HUES48 (cell line): Measurements from ENCODE around the gene PIWIL4.

ENCODE experiments used
- H3K27ac ChIP-seq: one replicate; pipeline ENCODE4 v1.7.0; 2013; ENCODE audit warnings: low read depth, low read length, inconsistent platforms
- H3K27me3 ChIP-seq: 2 replicates; pipeline ENCODE4 v1.6.1; 2013; ENCODE audit warnings: mild to moderate bottlenecking, low read length; ENCODE audit not compliant: control insufficient read depth, insufficient read depth
- H3K36me3 ChIP-seq: 2 replicates; pipeline ENCODE4 v1.6.1; 2013; ENCODE audit warnings: low read length; ENCODE audit not compliant: control insufficient read depth, insufficient read depth
- H3K4me1 ChIP-seq: 2 replicates; pipeline ENCODE4 v1.6.1; 2013; ENCODE audit warnings: mild to moderate bottlenecking, low read length; ENCODE audit not compliant: control insufficient read depth, insufficient read depth
- H3K4me3 ChIP-seq: 2 replicates; pipeline ENCODE4 v1.5.1; 2013; ENCODE audit warnings: mild to moderate bottlenecking, low read depth, low read length
- H3K9ac ChIP-seq: 2 replicates; pipeline ENCODE4 v1.6.1; 2013; ENCODE audit warnings: mild to moderate bottlenecking, low read depth, low read length, moderate library complexity
- H3K9me3 ChIP-seq: 2 replicates; pipeline ENCODE4 v1.6.1; 2013; ENCODE audit warnings: low read length; ENCODE audit not compliant: control insufficient read depth, insufficient read depth

PIWIL4 gene

DNA sequence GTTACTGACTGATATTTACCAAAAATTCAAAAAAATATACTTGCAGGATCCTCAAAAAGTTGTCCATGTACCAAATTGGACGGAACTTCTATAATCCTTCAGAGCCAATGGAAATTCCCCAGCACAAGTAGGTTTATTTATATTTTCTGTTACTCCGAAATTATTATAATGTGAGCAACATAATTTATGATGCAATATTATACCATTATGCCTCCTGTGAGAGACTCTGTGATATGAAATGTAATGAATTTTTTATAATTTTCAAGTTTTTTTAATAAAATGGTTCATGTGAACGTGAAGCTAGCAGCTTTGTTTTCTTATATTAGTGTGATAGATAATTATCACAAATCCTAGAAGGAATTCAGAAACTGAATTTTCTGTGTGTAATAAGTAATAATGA is 18.2 kb downstream of the PIWIL4 start:
- Histone ChIP-seq H3K36me3 (no peaks in the 10 kb centered on the region), H3K27ac (no peak overlapping the region), H3K4me1 (no peaks in the 10 kb centered on the region), H3K4me3 (no peak overlapping the region), H3K9me3 (no peaks in the 10 kb centered on the region), H3K27me3 (no peaks in the 10 kb centered on the region), H3K9ac (no peak overlapping the region)

DNA sequence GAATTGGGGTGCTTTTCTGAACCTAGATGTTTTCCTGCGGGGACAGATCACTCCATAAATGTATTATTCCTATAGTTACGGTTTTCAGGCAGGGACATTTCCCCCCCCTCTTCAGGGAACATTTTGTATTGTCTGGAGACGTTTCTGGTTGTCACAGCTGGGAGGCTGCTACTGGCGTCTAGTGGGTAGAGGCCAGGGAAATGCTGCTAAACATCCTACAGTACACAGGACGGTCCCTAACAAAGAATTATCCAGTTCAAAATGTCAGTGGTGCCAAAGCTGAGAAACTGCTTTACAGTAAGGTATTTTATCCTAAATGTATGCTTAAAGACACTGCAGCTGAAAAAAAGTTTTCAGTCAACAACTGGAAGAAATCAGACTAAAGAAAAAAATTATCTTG is 19.4 kb downstream of the PIWIL4 start:
- no peak overlapping the region for H3K4me3 ChIP-seq
- H3K36me3 ChIP-seq: no peaks in the 10 kb centered on the region
- H3K9me3 ChIP-seq: no peaks in the 10 kb centered on the region
- H3K9ac ChIP-seq: no peak overlapping the region
- no peaks in the 10 kb centered on the region for H3K27me3 ChIP-seq
- H3K4me1 ChIP-seq: no peaks in the 10 kb centered on the region
- H3K27ac ChIP-seq: no peak overlapping the region

DNA sequence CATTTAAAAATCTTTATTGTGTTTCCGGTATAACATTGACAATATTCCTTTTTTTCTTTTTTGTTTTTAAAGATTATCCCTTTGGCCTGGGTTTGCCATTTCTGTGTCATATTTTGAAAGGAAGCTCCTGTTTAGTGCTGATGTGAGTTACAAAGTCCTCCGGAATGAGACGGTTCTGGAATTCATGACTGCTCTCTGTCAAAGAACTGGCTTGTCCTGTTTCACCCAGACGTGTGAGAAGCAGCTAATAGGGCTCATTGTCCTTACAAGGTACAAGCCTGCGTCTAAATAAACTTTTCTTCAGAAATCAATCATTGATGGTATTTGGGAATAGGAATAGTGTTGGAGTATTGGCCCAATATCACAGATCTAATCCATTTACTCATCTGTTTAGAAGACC is 19.8 kb downstream of the PIWIL4 start:
- Histone ChIP-seq H3K36me3 (no peaks in the 10 kb centered on the region), H3K4me1 (no peaks in the 10 kb centered on the region), H3K9me3 (no peaks in the 10 kb centered on the region), H3K27ac (no peak overlapping the region), H3K27me3 (no peaks in the 10 kb centered on the region), H3K9ac (no peak overlapping the region), H3K4me3 (no peak overlapping the region)

DNA sequence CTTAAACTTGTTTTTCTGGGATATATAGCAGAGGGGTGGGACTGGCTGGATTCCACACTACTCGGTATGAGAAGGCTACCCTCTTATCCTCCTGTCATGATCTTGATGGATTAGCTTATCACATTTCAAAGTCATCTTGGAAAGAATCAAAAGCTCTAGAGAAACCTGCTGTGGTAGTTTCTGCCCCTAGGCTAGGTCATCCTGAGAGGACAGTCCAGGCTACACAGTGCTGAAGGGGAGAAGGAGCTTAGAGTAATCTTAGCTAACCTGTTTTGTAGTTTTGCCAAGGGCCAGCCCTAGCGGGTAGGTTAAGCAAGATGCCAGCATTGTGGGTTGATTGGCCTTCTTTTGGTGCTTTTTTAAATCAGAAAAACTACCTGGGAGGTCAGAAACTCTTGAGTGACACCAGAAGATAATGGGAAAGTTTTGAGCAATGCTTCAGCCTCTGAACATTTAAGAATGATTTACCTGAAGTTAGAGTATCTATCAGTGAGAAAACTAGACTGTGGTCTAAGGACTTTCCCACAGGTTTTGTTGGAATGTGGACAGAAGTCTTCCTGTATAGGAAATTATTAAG is 21.3 kb downstream of the PIWIL4 start:
- no peaks in the 10 kb centered on the region for H3K4me1 ChIP-seq
- H3K9me3 ChIP-seq: no peaks in the 10 kb centered on the region
- no peaks in the 10 kb centered on the region for H3K36me3 ChIP-seq
- H3K4me3 ChIP-seq: no peak overlapping the region
- H3K9ac ChIP-seq: no peak overlapping the region
- H3K27ac ChIP-seq: no peak overlapping the region
- H3K27me3 ChIP-seq: no peaks in the 10 kb centered on the region

DNA sequence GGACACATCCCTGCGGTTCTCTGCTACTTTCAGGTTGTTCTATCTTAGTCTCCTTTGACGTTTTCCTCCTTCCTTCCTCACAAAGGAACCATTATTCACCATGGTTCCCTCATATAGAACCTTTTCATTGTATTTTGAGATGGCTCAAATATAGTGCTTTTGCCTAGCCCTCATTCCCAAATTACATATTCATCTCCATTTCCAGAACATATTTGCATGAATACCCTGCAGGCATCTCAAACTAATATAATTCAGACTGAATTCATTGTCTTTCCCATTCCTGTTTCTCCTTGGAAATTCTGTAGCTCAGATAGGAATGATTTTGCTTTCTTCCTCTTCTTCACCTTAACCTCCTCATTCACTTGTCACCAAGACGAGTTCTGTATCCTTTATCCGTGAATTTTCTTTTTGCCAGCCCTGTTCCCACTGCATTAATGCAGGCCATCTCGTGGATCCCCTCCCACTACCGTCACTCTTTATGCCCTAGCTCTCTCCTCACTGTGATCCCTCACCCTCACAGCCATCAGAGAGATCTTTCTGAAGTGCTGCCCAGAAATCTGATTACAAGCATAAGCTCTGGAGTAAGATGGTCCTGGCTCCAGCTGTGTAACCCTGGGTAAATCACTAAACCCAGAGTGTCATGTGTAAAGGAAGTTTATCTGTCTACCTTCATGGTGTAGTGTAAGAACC is 23.3 kb downstream of the PIWIL4 start:
- no peak overlapping the region for H3K9ac ChIP-seq
- H3K4me1 ChIP-seq: no peaks in the 10 kb centered on the region
- H3K27me3 ChIP-seq: no peaks in the 10 kb centered on the region
- no peak overlapping the region for H3K27ac ChIP-seq
- no peaks in the 10 kb centered on the region for H3K36me3 ChIP-seq
- no peak overlapping the region for H3K4me3 ChIP-seq
- H3K9me3 ChIP-seq: no peaks in the 10 kb centered on the region

DNA sequence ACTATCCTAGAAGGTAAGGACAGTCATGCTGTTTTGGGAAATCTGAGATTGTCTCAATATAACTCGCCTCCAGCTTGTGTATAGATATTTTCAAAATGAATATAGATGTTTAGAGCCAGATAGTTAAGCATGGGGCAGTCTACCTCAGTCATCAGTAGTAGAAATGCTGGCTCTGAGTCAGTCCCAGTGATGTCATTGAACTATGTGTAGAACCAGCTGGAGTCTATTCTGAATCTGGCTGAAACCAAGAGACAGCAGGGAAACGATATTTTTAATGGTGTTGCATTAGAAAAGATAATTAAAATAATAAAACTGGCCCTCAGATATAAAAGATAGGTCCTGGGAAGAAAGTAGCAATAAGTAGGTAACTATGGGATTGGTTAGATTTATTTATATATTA is 25.9 kb downstream of the PIWIL4 start:
- H3K36me3 ChIP-seq: no peaks in the 10 kb centered on the region
- H3K9ac ChIP-seq: no peak overlapping the region
- H3K27ac ChIP-seq: no peak overlapping the region

DNA sequence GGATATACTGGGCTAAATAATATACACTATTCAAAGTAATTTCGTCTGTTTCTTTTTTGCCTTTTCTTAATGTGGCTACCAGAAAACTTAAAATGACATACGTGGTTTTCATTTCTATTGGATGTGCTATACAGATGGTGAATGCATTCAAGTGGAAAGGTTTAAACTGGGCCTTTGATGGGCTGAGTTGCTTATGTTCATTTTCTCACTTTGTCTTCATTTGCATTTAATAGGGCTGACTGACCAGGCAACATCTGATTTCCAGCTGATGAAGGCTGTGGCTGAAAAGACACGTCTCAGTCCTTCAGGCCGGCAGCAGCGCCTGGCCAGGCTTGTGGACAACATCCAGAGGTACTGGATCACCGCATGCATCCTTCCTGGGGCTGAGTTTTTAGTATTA is 27.9 kb downstream of the PIWIL4 start:
- Histone ChIP-seq H3K36me3 (no peaks in the 10 kb centered on the region), H3K4me3 (no peak overlapping the region), H3K27ac (no peak overlapping the region), H3K9ac (no peak overlapping the region), H3K4me1 (no peaks in the 10 kb centered on the region), H3K27me3 (no peaks in the 10 kb centered on the region), H3K9me3 (no peaks in the 10 kb centered on the region)

More for the DNA sequence above, 25.9 kb downstream of the PIWIL4 start:
- Histone ChIP-seq H3K9me3 (no peaks in the 10 kb centered on the region), H3K4me3 (no peak overlapping the region), H3K27me3 (no peaks in the 10 kb centered on the region), H3K4me1 (no peaks in the 10 kb centered on the region)

DNA sequence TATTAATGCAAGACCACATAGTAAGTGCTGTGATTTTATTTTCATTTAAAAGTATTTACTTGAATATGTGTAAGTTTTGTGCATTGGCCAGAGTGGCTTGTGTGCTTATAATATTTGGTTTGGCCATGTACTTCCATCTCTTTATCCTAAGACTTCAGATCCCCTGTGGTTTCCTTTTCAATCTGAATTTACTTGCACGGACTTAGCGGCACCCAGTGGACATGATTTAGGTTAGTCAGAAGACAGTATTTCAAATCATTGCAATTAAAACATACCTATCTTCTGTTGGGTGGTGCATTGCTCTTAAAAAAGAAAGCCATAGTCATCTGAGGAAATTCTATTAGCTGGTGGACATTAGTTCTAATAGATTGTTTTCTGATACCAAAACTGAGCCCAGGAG is 30.7 kb downstream of the PIWIL4 start:
- peaks cover 3% of the 10 kb centered on the region for H3K4me1 ChIP-seq
- H3K4me3 ChIP-seq: no peak overlapping the region
- no peaks in the 10 kb centered on the region for H3K27me3 ChIP-seq
- H3K9ac ChIP-seq: no peak overlapping the region
- no peaks in the 10 kb centered on the region for H3K9me3 ChIP-seq
- no peak overlapping the region for H3K27ac ChIP-seq
- H3K36me3 ChIP-seq: no peaks in the 10 kb centered on the region

DNA sequence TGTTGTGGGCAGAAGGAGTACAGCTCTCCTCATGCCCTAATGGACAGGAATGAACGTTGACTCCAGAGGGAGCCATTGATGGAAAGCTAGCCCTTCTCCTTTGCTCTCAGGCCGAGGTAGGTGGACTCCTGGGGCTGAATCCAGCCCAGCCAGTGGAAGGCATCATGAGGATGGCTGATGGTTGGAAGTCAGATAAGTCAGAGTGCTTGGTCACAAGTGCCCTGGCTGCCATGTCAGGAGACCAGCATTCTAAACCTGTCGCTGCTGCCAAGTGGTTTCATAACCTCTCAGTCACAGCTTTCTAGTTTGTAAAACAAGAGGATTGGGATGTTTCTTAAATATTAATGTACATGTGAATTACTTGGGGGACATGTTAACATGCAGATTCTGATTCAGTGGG is 32.3 kb downstream of the PIWIL4 start:
- H3K27me3 ChIP-seq: no peaks in the 10 kb centered on the region
- no peak overlapping the region for H3K27ac ChIP-seq
- no peaks in the 10 kb centered on the region for H3K9me3 ChIP-seq
- peaks cover 14% of the 10 kb centered on the region for H3K4me1 ChIP-seq
- H3K36me3 ChIP-seq: no peaks in the 10 kb centered on the region
- H3K4me3 ChIP-seq: no peak overlapping the region
- no peak overlapping the region for H3K9ac ChIP-seq

DNA sequence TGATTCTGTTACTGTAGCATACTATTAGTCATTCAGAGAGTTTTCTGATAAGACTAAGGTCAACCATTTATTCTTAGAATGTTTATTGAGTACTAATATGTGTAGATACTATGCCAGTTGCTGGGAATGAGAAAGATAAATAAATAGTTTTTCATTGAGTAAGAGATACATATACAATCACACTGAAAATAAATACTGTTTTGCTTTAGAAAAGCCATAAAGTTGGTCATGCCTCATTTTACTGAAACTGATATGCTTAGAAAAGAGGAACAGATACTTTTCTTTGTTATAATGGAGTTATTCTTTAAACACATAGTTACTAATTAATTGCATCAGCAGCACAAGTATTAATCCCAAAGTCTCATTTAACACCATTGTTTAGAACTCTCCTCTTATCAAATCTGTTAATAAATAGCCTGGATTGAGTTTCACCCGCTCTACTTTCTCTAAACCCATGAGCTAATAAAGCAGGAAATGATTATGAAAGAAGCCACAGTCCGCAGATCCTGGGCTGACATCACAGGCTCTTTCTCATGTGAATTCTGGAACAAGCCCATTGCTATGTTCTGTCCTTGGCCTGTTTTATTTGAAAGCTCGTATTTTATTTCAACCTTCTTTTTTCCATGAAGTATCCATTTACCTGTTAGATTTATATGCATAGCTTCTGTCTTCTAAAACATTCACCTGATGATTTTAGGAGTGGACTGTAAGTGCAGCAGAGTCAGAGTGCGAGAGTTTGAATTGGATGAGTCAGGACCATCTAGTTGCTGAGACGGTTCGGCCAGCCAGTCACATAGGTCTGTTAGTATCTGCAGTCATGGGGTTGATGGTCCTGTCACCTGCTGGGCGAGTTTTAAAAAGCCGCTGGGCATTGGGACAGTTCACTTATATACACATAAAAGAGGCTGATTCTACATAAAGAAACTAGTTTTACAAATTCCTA is 35.5 kb downstream of the PIWIL4 start:
- Histone ChIP-seq H3K4me1 (peaks cover 22% of the 10 kb centered on the region), H3K4me3 (no peak overlapping the region)

DNA sequence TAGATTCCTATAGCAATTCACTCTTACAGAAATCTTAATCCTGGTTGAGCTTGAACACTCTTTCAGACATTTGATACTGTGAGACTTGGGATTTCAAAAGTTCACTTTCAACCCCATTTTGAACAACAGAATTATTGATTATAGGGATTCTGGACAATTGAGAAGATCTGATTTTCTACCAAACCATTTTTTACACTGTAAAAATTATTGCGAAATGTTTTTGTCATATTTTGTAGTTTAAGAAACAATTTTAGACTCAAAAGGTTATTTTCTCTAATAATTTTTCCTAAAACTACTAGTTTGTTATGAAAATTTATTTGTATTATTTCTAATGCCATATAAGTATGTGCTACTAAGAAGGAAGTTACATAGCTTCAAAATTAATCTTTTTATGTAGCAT is 36.4 kb downstream of the PIWIL4 start:
- peak overlapping the region; percentile 5 for H3K27ac ChIP-seq
- H3K36me3 ChIP-seq: no peaks in the 10 kb centered on the region

More for the DNA sequence above, 35.5 kb downstream of the PIWIL4 start:
- H3K9ac ChIP-seq: no peak overlapping the region
- H3K9me3 ChIP-seq: no peaks in the 10 kb centered on the region
- H3K27me3 ChIP-seq: no peaks in the 10 kb centered on the region
- no peaks in the 10 kb centered on the region for H3K36me3 ChIP-seq
- peak overlapping the region; percentile 52 for H3K27ac ChIP-seq

More for the DNA sequence above, 36.4 kb downstream of the PIWIL4 start:
- H3K4me3 ChIP-seq: no peak overlapping the region
- no peaks in the 10 kb centered on the region for H3K9me3 ChIP-seq
- H3K27me3 ChIP-seq: no peaks in the 10 kb centered on the region
- no peak overlapping the region for H3K9ac ChIP-seq
- H3K4me1 ChIP-seq: peaks cover 22% of the 10 kb centered on the region
